ENCODE data around the gene PPTC7. TPM values are rescaled to one million over a fixed set of nuclear protein-coding genes. Genes with fewer than 3 reads are reported as not detected.
"Not testable (repeated sequence)": the region's sequence is repeated elsewhere in the genome, so short reads cannot be mapped to it uniquely, and the experiment has no call there.

The PPTC7 gene
- total and polyA plus RNA-seq, 12 donors = 18.9 to 162 (median 76.3) TPM

- WGBS, 2 donors = 68 to 75% methylated on average over 15 of the region's 15 CpGs
- Histone ChIP-seq H3K4me3 (no peak overlapping the region), H3K27ac (peak overlapping the region; percentile 17 to 77 (median 46))
These were observed 21.5 kb downstream of the PPTC7 start for GRCh38 chr12:110561471-110562201.

GRCh38 chr12:110560946-110561345 lies 22.2 kb downstream of the PPTC7 start:
- H3K9me3 ChIP-seq = no peaks in the 10 kb centered on the region
- ATAC-seq = no peak
- peaks cover 4 to 79% (median 63%) of the 10 kb centered on the region in 9 donors for H3K4me1 ChIP-seq
- H3K4me3 ChIP-seq = no peak overlapping the region
- H3K27ac ChIP-seq = peak overlapping the region in 6 of 10 donors; percentile 32 to 77 (median 46)
- no peaks in the 10 kb centered on the region for H3K36me3 ChIP-seq
- no peak for TF ChIP-seq CTCF (IDR thresholded peaks at IDR 0.05)
- H3K27me3 ChIP-seq = no peaks in the 10 kb centered on the region
- intact Hi-C loops (cut with DNase I) = no loop called here
- 75 to 81% methylated on average over 1 of the region's 1 CpG for WGBS, 2 donors
- DNase-seq = no peak

More at GRCh38 chr12:110561471-110562201, 21.5 kb downstream of the PPTC7 start:
- intact Hi-C loops (cut with DNase I) = no loop called here
- Histone ChIP-seq H3K9me3 (no peaks in the 10 kb centered on the region), H3K4me1 (peaks cover 4 to 79% (median 64%) of the 10 kb centered on the region in 9 donors), H3K27me3 (no peaks in the 10 kb centered on the region), H3K36me3 (no peaks in the 10 kb centered on the region)
- TF ChIP-seq CTCF (IDR thresholded peaks at IDR 0.05) = no peak
- peak in 3 of 8 donors; percentile 7 to 42 (median 41) for ATAC-seq
- no peak for DNase-seq

GRCh38 chr12:110560048-110560447 lies 23.1 kb downstream of the PPTC7 start:
- no peaks in the 10 kb centered on the region for H3K9me3 ChIP-seq
- H3K4me1 ChIP-seq = peaks cover 4 to 83% (median 63%) of the 10 kb centered on the region in 9 donors
- WGBS, 2 donors = 98 to 99% methylated on average over 5 of the region's 5 CpGs
- ATAC-seq = no peak
- no peak overlapping the region for H3K4me3 ChIP-seq
- H3K27me3 ChIP-seq = no peaks in the 10 kb centered on the region
- no peak for TF ChIP-seq CTCF (IDR thresholded peaks at IDR 0.05)
- peak overlapping the region in 1 of 10 donors; percentile 69 for H3K27ac ChIP-seq
- H3K36me3 ChIP-seq = no peaks in the 10 kb centered on the region
- intact Hi-C loops (cut with DNase I) = no loop called here
- DNase-seq = no peak

GRCh38 chr12:110558945-110559344 lies 24.2 kb downstream of the PPTC7 start:
- Histone ChIP-seq H3K4me1 (peaks cover 4 to 82% (median 61%) of the 10 kb centered on the region in 9 donors), H3K27ac (peak overlapping the region in 1 of 10 donors; percentile 13)
- H3K27me3 ChIP-seq; H3K36me3 ChIP-seq; H3K4me3 ChIP-seq; DNase-seq; H3K9me3 ChIP-seq; ATAC-seq; intact Hi-C loops (cut with DNase I): not testable (repeated sequence)
- WGBS, 2 donors = 92 to 96% methylated on average over 2 of the region's 2 CpGs

- Histone ChIP-seq H3K36me3 (peaks cover 0 to 5% (median 0%) of the 10 kb centered on the region in 9 donors), H3K27ac (peak overlapping the region in 7 of 10 donors; percentile 6 to 57 (median 39)), H3K9me3 (no peaks in the 10 kb centered on the region), H3K4me1 (peaks cover 0 to 71% (median 49%) of the 10 kb centered on the region in 9 donors), H3K4me3 (no peak overlapping the region), H3K27me3 (no peaks in the 10 kb centered on the region)
- intact Hi-C loops (cut with DNase I) = no loop called here
- 75 to 81% methylated on average over 3 of the region's 3 CpGs for WGBS, 2 donors
- ATAC-seq (no peak), DNase-seq (no peak)
- no peak for TF ChIP-seq CTCF (IDR thresholded peaks at IDR 0.05)
These were observed 25.8 kb downstream of the PPTC7 start for GRCh38 chr12:110557300-110557699.

Measured in heart right ventricle (tissue), 16 donors.